Astrocyte of the spinal cord (primary cell): ENCODE measurements around the gene CASD1.

Experiments
- DNase-seq: peaks from one replicate; pipeline ENCODE4 v3.0.0; 2011; ENCODE audit warnings: low read depth, low spot score
- H3K4me3 ChIP-seq: 2 replicates; pipeline ENCODE4 v1.5.1; 2011; ENCODE audit warnings: low read depth, mild to moderate bottlenecking, low read length, moderate library complexity
- in situ Hi-C: cut with HindIII; loops from 2 replicates; pipeline ENCODE4 v1.10.0; 2017; ENCODE audit warnings: low sequenced_read_pairs
- TF ChIP-seq, protein P1 (sequence below): IDR thresholded peaks from 2 replicates; pipeline ENCODE4 v1.5.1; 2012; ENCODE audit warnings: low read depth, mild to moderate bottlenecking, low read length, inconsistent platforms

CASD1 gene

DNA sequence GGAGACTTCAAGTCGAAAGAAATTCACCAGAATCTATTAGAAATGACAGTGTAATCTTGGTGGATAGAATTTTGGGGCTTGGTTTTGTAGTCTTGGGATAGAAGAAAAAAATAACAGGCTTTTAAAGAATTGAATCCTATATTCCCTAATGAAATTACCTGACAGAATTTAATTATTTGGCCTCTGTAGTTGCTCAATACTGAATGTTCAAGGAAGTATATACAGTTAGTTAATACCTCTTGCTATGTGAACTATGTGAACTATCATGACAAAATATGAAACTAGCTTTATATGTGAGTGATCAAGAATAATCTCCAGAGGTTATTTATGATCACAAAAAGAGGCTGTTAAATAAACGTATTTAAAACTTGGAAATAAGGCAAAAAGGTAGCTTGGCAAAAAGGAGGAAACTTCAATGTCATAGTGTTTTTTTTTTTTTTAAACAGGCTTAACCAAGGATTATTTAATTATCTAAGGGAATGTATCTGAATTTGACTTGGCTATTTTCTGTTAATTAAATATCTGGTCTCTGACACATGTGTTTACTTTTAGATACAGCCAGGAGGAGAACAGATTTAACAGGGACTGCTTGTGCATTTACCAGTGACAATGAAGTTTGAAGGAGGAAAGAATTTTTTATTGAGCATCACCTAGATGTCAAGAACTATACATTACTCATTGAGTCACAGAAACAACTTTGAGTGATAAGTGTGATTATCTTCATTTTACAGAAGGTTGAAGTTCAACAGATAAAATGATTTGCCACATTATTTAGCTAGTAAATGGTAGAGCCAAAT is 11.5 kb upstream of the CASD1 start:
- TF ChIP-seq, protein P1, sequence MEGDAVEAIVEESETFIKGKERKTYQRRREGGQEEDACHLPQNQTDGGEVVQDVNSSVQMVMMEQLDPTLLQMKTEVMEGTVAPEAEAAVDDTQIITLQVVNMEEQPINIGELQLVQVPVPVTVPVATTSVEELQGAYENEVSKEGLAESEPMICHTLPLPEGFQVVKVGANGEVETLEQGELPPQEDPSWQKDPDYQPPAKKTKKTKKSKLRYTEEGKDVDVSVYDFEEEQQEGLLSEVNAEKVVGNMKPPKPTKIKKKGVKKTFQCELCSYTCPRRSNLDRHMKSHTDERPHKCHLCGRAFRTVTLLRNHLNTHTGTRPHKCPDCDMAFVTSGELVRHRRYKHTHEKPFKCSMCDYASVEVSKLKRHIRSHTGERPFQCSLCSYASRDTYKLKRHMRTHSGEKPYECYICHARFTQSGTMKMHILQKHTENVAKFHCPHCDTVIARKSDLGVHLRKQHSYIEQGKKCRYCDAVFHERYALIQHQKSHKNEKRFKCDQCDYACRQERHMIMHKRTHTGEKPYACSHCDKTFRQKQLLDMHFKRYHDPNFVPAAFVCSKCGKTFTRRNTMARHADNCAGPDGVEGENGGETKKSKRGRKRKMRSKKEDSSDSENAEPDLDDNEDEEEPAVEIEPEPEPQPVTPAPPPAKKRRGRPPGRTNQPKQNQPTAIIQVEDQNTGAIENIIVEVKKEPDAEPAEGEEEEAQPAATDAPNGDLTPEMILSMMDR: no peak
- in situ Hi-C loops: no loop called here
- no peak for DNase-seq
- no peak overlapping the region for H3K4me3 ChIP-seq

- TF ChIP-seq, protein P1: no peak
- in situ Hi-C loops: no loop called here
These were observed 10.7 kb upstream of the CASD1 start for GRCh38 chr7:94498918-94499317.

DNA sequence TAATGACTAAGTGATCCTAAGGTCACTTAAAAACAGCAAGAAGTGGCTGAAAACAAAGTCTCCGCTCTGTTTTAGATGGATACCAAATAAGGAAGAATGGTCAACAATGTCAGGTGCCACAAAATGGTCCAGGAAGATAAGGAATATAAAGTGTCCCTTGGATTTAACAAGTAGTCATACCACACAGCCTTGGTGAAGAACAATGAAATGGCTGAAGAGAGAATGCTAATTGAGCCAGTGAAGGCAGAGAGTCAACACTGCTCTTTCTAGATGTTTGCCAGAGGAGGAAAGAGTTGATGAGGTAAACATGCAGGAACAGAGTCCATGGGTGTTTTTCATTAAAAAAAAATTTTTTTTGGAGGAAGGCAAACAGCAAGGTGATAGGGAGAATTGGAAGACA is 2.1 kb upstream of the CASD1 start:
- in situ Hi-C loops: no loop called here
- DNase-seq: no peak
- TF ChIP-seq, protein P1: no peak
- no peak overlapping the region for H3K4me3 ChIP-seq

More at GRCh38 chr7:94498918-94499317, 10.7 kb upstream of the CASD1 start:
- no peak for DNase-seq
- no peak overlapping the region for H3K4me3 ChIP-seq

- no peak overlapping the region for H3K4me3 ChIP-seq
- TF ChIP-seq, protein P1: no peak
- in situ Hi-C loops: no loop called here
- no peak for DNase-seq
These were observed 1.6 kb upstream of the CASD1 start for GRCh38 chr7:94507962-94508361.

GRCh38 chr7:94509887-94510581 is 425 bp downstream of the CASD1 start:
- DNase-seq: peak; percentile 67
- H3K4me3 ChIP-seq: peak overlapping the region; percentile 67
- in situ Hi-C loops: no loop called here
- TF ChIP-seq, protein P1: peak; percentile 44

- TF ChIP-seq, protein P1: no peak
- H3K4me3 ChIP-seq: peak overlapping the region; percentile 67
- DNase-seq: peak; percentile 29
- in situ Hi-C loops: no loop called here
These were observed 1.2 kb downstream of the CASD1 start for GRCh38 chr7:94510582-94511496.
